ENCODE results near the gene SORBS2. TPM values are rescaled to one million over a fixed set of nuclear protein-coding genes. Genes with fewer than 3 reads are reported as not detected.

The SORBS2 gene
- total and polyA plus RNA-seq, 9 donors: 17.4 to 204 (median 32.7) TPM

DNA sequence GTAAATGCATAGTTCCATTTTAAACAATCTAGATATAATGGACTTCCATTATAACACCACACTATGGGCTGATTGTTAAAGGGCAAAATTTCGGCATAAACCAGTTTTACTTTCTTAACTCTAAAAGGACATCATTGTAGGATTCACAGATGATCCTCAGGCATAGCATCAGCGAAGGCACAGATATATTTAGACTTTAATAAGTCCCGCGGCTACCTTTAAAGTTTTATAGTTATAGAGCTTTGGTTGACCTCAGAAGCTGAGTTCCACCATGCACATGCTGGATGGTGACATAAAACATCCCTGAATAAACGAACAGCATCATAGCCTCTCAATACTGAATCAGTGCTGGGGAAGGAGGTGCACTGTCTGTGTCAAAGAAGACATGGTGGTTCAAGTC is 151.7 kb downstream of the SORBS2 start:
- intact Hi-C loops (cut with DNase I): no loop called here

DNA sequence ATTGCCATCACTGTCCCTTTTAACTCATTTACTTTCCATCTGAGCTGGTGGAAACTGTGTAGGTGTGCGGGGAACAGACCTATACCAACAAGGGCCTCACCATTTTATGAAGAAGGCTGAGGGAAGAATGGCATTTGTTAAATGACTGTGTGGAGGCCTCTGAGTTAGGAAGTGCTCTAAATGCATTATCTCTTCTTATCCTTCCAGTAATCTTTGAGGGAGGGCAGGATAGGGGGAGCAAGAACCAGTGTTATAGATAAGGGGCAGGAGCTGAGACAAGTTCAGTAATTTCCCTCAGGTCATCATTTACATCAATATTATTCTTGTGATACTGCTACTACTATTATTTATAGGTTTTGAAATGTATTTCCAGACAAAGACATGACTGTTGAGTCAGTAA is 154.3 kb downstream of the SORBS2 start:
- no peaks in the 10 kb centered on the region for H3K27me3 ChIP-seq
- intact Hi-C loops (cut with DNase I): no loop called here
- H3K4me1 ChIP-seq (ENCODE audit: insufficient read depth): peaks cover 7% of the 10 kb centered on the region

More for the DNA sequence above, 151.7 kb downstream of the SORBS2 start:
- H3K27ac ChIP-seq: no peak overlapping the region
- H3K4me3 ChIP-seq: no peak overlapping the region
- no peaks in the 10 kb centered on the region for H3K36me3 ChIP-seq
- TF ChIP-seq EP300 (IDR thresholded peaks at IDR 0.05) (no peak), POLR2A (IDR thresholded peaks at IDR 0.05) (no peak)
- TF ChIP-seq, protein P1, sequence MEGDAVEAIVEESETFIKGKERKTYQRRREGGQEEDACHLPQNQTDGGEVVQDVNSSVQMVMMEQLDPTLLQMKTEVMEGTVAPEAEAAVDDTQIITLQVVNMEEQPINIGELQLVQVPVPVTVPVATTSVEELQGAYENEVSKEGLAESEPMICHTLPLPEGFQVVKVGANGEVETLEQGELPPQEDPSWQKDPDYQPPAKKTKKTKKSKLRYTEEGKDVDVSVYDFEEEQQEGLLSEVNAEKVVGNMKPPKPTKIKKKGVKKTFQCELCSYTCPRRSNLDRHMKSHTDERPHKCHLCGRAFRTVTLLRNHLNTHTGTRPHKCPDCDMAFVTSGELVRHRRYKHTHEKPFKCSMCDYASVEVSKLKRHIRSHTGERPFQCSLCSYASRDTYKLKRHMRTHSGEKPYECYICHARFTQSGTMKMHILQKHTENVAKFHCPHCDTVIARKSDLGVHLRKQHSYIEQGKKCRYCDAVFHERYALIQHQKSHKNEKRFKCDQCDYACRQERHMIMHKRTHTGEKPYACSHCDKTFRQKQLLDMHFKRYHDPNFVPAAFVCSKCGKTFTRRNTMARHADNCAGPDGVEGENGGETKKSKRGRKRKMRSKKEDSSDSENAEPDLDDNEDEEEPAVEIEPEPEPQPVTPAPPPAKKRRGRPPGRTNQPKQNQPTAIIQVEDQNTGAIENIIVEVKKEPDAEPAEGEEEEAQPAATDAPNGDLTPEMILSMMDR (IDR thresholded peaks at IDR 0.05): no peak
- H3K9me3 ChIP-seq: no peaks in the 10 kb centered on the region
- WGBS, 3 donors: 91 to 93% (median 93%) methylated on average over 5 of the region's 5 CpGs
- peaks cover 2% of the 10 kb centered on the region for H3K4me1 ChIP-seq (ENCODE audit: insufficient read depth)
- H3K27me3 ChIP-seq: no peaks in the 10 kb centered on the region
- DNase-seq: no peak

DNA sequence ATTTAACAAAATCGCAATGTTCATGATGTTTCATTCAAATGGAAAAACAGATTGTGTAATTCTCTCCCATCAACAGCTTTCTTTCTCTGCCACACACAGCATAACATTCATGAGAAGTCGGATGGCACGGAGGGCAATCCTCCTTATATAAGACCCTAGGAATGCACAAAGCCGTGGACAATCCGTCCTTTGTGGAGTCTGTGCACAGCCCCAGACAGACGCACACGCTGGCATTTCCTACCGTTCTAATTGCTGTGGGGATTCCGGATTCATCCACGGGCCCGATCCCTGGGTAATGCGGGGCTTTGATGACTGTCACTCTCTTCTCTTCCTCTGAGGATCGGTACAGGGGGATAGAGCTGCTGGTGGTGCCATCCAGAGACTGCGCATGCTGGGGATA is 154.8 kb downstream of the SORBS2 start:
- no peak for TF ChIP-seq POLR2A (IDR thresholded peaks at IDR 0.05)
- H3K4me3 ChIP-seq: no peak overlapping the region
- H3K27ac ChIP-seq: no peak overlapping the region
- H3K27me3 ChIP-seq: no peaks in the 10 kb centered on the region
- peaks cover 7% of the 10 kb centered on the region for H3K4me1 ChIP-seq (ENCODE audit: insufficient read depth)
- DNase-seq: no peak
- no peaks in the 10 kb centered on the region for H3K9me3 ChIP-seq
- H3K36me3 ChIP-seq: no peaks in the 10 kb centered on the region
- WGBS, 3 donors: 89 to 92% (median 91%) methylated on average over 14 of the region's 14 CpGs
- intact Hi-C loops (cut with DNase I): no loop called here

More for the DNA sequence above, 154.3 kb downstream of the SORBS2 start:
- DNase-seq: no peak
- Histone ChIP-seq H3K27ac (no peak overlapping the region), H3K4me3 (no peak overlapping the region), H3K9me3 (no peaks in the 10 kb centered on the region), H3K36me3 (no peaks in the 10 kb centered on the region)
- 93 to 98% (median 96%) methylated on average over 1 of the region's 1 CpG for WGBS, 3 donors
- TF ChIP-seq, protein P1 (IDR thresholded peaks at IDR 0.05): no peak
- TF ChIP-seq POLR2A (IDR thresholded peaks at IDR 0.05) (no peak), EP300 (IDR thresholded peaks at IDR 0.05) (no peak)

DNA sequence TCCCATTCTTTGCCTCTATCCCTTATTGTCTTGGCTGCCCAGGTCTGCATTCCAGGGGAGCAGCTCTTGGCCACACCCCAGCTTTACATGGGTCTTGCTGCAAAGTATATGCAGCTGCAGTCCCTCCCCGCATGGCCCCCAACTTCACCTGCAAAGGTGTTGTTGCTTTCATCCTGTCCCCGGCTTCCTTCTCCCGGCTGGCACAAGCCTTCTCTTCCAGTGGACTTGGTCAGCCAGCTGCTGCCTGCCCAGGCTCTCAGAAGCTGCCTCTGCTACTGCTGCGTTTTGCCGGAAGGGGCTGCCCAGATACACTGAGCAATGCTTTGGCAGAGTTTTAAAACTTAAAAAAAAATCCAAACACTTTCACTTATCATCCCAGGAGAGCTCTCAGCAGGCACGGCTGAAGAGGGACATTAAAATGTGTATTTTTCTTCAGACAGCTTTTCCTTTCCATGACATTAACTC is 155.5 kb downstream of the SORBS2 start:
- H3K4me1 ChIP-seq (ENCODE audit: insufficient read depth): peaks cover 7% of the 10 kb centered on the region
- H3K27me3 ChIP-seq: no peaks in the 10 kb centered on the region
- no peaks in the 10 kb centered on the region for H3K36me3 ChIP-seq
- H3K27ac ChIP-seq: no peak overlapping the region
- TF ChIP-seq EP300 (IDR thresholded peaks at IDR 0.05) (no peak), POLR2A (IDR thresholded peaks at IDR 0.05) (no peak)
- TF ChIP-seq, protein P1 (IDR thresholded peaks at IDR 0.05): peak in 2 of 3 donors; percentile 52 to 61
- no peaks in the 10 kb centered on the region for H3K9me3 ChIP-seq
- DNase-seq: peak; percentile 58 to 70 (median 65)
- intact Hi-C loops (cut with DNase I): no loop called here
- peak overlapping the region; percentile 15 for H3K4me3 ChIP-seq
- WGBS, 3 donors: 13 to 24% (median 14%) methylated on average over 6 of the region's 6 CpGs

DNA sequence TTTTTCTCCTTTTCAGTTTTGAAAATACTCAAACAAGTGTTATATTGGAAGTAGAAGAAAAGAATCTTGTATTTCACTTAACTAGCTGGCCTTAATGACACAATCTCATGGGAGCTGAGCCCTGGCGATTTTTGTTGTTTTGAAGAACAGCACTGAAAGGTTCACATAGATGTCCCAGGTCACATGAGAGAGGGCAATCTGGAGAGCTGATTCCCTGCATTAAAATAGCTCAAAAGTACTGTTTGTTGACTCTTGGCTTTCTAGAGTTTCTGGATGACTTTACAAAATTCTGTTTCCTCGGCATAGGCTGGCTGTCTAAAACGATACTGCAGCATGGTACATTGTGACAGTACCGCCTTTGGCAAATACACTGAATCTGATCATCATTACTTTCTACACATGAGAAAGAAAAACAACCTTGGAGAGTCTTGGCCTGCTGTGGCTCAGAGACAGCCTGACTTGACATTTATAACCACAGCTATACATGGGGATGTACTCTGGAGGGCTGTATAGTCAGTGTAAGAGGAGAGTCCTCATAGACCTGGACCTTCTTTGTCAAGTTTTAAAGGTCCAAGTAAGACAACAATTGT is 156.9 kb downstream of the SORBS2 start:
- no peak for DNase-seq

More for the DNA sequence above, 156.9 kb downstream of the SORBS2 start:
- no peaks in the 10 kb centered on the region for H3K27me3 ChIP-seq
- 20 to 49% (median 27%) methylated on average over 4 of the region's 4 CpGs for WGBS, 3 donors
- H3K9me3 ChIP-seq: no peaks in the 10 kb centered on the region
- no peaks in the 10 kb centered on the region for H3K36me3 ChIP-seq
- TF ChIP-seq EP300 (IDR thresholded peaks at IDR 0.05) (no peak), POLR2A (IDR thresholded peaks at IDR 0.05) (no peak)
- TF ChIP-seq, protein P1 (IDR thresholded peaks at IDR 0.05): no peak
- H3K4me3 ChIP-seq: no peak overlapping the region
- peaks cover 7% of the 10 kb centered on the region for H3K4me1 ChIP-seq (ENCODE audit: insufficient read depth)
- intact Hi-C loops (cut with DNase I): no loop called here
- H3K27ac ChIP-seq: peak overlapping the region in 1 of 2 donors; percentile 47
